ENCODE data around the gene SMDT1. TPM values are rescaled to one million over a fixed set of nuclear protein-coding genes. Genes with fewer than 3 reads are reported as not detected.
"Not testable (repeated sequence)": the region's sequence is repeated elsewhere in the genome, so short reads cannot be mapped to it uniquely, and the experiment has no call there.

Gene SMDT1
- total RNA-seq, 2 experiments from 2014 or later, result 60.4 to 72.1 TPM

DNA sequence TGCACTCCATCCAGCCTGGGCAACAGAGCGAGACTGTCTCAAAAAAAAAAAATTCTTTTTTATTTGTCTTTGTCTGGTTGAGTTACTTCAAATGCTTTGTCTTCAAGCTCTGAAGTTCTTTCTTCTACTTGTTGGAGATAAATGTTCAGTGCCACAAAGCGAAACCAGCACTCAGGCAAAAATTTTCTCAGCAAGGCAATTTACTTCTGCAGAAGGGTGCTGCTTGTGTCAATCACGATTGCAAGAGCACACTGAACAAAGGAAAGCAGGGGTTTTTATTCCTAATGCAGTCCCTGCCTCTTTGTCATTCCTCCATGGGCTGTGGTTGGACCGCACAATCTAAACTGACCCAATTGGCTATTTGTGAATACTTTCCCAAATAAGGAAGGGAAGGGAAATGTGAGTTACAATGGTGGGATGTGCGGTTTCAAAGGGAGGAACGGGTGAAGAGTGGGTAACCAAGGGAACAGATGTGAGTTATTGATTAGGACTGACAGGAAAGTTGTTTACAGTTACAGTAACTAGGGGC, 24.9 kb downstream of the SMDT1 start:
- H3K27ac Mint-ChIP-seq, H3K27me3 Mint-ChIP-seq, H3K4me3 Mint-ChIP-seq, H3K4me1 Mint-ChIP-seq, DNase-seq, ATAC-seq: not testable (repeated sequence)
- Mint-ChIP-seq H3K36me3 (peaks cover 32% of the 10 kb centered on the region), H3K9me3 (ENCODE audit: low read depth) (peaks cover 21% of the 10 kb centered on the region)
- CTCF ChIA-PET, result interaction anchor here (1.3 kb wide), 1 partner anchor 219 kb away, joined by 3 read pairs; no protein-coding TSS in a partner anchor

DNA sequence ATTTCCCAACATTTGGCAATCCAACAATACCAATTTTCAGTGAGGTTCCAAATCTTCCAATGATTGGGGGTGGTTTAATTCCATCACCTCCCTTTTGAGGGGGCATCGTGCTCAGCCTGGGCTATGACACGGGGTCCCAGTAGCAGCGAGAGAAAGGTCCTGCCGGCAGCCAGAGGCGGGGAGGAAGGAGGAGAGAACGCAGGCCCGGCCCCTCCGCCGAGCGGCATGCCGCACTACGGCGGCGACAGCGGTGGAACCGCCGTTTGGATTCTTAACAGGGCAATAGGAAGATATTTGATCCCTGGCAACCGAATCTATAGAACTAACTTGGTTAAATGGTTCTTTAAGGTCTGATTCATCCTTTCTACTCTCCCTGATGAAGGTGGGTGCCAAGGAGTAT, 29.3 kb downstream of the SMDT1 start:
- Mint-ChIP-seq H3K36me3 (peaks cover 12% of the 10 kb centered on the region), H3K9me3 (ENCODE audit: low read depth) (peaks cover 10% of the 10 kb centered on the region), H3K27ac (no peak overlapping the region), H3K27me3 (no peaks in the 10 kb centered on the region), H3K4me3 (no peak overlapping the region), H3K4me1 (no peaks in the 10 kb centered on the region)
- DNase-seq (no peak), ATAC-seq (no peak)
- CTCF ChIA-PET, result interaction anchor here (1.3 to 1.9 kb wide), 2 partner anchors 15 to 18 kb away, joined by 4 to 5 read pairs; partner anchors contain the start of gene NDUFA6

DNA sequence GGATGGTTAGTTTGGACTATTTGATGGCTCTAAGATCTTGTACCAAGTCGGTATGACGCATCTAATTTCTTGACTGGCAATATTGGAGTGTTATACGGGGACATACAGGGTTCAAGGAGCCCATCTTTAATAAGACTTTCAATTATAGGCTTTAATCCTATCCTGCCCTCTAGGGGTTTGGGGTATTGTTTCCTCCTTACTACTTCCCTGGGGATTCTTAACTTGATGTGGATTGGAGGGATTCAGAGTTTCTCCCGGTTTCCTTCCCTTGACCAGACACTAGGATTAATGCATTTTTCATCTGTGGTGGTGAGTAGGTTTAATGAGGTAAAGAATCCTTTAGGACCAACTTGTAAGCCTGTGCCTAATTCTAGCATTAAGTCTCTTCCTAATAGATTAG, 32.3 kb downstream of the SMDT1 start:
- Mint-ChIP-seq H3K4me3 (no peak overlapping the region), H3K9me3 (ENCODE audit: low read depth) (peaks cover 6% of the 10 kb centered on the region), H3K27me3 (no peaks in the 10 kb centered on the region), H3K36me3 (peaks cover 17% of the 10 kb centered on the region), H3K27ac (no peak overlapping the region), H3K4me1 (peaks cover 2% of the 10 kb centered on the region)
- CTCF ChIA-PET, result interaction anchor here (1.0 to 3.0 kb wide), 7 partner anchors 8 to 332 kb away, joined by 3 to 18 read pairs (median 4); partner anchors contain the start of genes CENPM and NDUFA6
- ATAC-seq, result no peak
- DNase-seq, result no peak

DNA sequence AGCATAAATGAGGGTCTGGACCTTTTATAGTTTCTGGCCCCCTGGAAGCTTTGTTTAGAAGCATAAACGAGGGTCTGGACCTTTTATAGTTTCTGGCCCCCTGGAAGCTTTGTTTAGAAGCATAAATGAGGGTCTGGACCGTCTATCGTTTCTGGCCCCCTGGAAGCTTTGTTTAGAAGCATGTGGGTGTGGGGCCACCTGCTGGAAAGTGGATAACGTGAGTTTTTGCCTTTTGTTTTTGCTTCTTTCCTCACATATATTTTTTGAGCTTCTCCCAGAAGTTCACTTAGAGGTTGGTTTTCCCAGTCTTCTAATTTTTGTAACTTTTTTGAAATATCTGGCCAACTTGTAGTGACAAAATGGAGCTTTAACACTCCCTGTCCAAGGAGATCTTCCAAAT, 33.3 kb downstream of the SMDT1 start:
- H3K27me3 Mint-ChIP-seq; H3K9me3 Mint-ChIP-seq (ENCODE audit: low read depth); H3K27ac Mint-ChIP-seq; H3K4me1 Mint-ChIP-seq; H3K4me3 Mint-ChIP-seq; DNase-seq; ATAC-seq: not testable (repeated sequence)
- peaks cover 17% of the 10 kb centered on the region for H3K36me3 Mint-ChIP-seq
- CTCF ChIA-PET, result interaction anchor here (0.9 to 3.0 kb wide), 12 partner anchors 9 to 331 kb away, joined by 3 to 18 read pairs (median 4); partner anchors contain the start of genes CENPM and NDUFA6

DNA sequence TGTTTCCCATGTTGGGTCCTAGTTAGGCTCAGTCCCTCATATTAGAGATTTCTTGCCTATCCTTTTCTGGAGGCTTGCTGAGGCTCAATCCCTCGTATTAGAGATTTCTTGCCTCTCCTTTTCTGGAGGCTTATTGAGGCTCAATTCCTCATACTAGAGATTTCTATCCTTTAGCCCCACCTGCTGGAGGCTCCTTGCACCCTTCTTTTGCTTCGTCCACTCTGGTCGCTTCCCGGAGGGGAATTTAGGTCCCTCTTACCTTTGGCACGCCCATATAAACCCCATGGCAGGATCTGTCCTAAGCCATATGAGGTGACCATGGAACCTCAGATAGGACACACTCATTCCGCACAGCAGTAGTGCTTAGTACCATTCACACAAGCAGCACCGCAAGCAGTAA, 35.2 kb downstream of the SMDT1 start:
- H3K9me3 Mint-ChIP-seq (ENCODE audit: low read depth), result peaks cover 6% of the 10 kb centered on the region
- ATAC-seq (no peak), DNase-seq (no peak)
- no peak overlapping the region for H3K27ac Mint-ChIP-seq
- H3K4me1 Mint-ChIP-seq, result peaks cover 9% of the 10 kb centered on the region
- CTCF ChIA-PET, result no interaction called here
- H3K4me3 Mint-ChIP-seq, result no peak overlapping the region
- peaks cover 17% of the 10 kb centered on the region for H3K36me3 Mint-ChIP-seq
- no peaks in the 10 kb centered on the region for H3K27me3 Mint-ChIP-seq

DNA sequence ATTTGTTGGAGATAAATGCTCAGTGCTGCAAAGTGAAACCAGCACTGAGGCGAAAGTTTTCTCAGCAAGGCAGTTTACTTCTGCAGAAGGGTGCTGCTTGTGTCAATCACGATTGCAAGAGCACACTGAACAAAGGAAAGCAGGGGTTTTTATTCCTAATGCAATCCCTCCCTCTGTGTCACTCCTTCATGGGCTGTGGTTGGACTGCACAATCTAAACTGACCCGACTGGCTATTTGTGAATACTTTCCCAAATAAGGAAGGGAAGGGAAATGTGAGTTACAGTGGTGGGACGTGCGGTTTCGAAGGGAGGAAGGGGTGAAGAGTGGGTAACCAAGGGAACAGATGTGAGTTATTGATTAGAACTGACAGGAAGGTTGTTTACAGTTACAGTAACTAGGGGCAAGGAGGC, 35.9 kb downstream of the SMDT1 start:
- CTCF ChIA-PET; DNase-seq; ATAC-seq; H3K27ac Mint-ChIP-seq; H3K27me3 Mint-ChIP-seq; H3K4me3 Mint-ChIP-seq; H3K9me3 Mint-ChIP-seq (ENCODE audit: low read depth): not testable (repeated sequence)
- H3K4me1 Mint-ChIP-seq, result peaks cover 16% of the 10 kb centered on the region
- peaks cover 17% of the 10 kb centered on the region for H3K36me3 Mint-ChIP-seq

DNA sequence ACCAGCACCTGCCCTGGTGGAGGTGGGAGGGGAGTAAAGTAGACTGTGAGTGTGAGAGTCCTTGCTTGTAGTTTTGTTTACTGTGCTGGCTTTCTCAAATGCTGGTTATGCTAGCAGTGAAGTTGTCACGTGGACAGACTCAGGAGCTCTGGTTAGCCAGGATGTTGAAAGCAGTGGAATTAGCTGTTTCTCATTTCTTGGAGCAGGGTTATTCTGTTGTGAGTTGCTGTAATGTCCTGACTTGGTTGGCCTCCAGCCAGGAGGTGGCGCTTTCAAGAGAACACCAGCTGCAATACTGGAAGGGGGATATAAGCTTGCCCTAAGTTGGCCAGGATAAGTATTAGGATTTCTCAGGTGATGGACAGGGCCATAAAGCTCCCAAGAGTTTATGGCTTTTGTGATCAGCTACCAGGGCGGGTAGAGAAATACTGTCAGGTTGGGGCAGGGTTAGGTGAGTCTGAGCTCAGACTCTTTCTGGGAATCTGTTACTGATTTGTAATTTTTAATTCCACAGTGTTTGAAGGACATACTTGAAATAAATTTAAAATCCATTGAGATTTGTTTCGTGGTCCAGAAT, 37.4 kb downstream of the SMDT1 start:
- no peak for DNase-seq
- peaks cover 26% of the 10 kb centered on the region for H3K4me1 Mint-ChIP-seq
- peaks cover 6% of the 10 kb centered on the region for H3K9me3 Mint-ChIP-seq (ENCODE audit: low read depth)
- no peak overlapping the region for H3K4me3 Mint-ChIP-seq
- H3K27me3 Mint-ChIP-seq, result no peaks in the 10 kb centered on the region
- CTCF ChIA-PET, result interaction anchor here (0.8 to 1.8 kb wide), 3 partner anchors 26 to 450 kb away, joined by 5 to 8 read pairs (median 8); partner anchors contain the start of gene NDUFA6
- no peak for ATAC-seq
- H3K36me3 Mint-ChIP-seq, result peaks cover 18% of the 10 kb centered on the region
- H3K27ac Mint-ChIP-seq, result no peak overlapping the region

DNA sequence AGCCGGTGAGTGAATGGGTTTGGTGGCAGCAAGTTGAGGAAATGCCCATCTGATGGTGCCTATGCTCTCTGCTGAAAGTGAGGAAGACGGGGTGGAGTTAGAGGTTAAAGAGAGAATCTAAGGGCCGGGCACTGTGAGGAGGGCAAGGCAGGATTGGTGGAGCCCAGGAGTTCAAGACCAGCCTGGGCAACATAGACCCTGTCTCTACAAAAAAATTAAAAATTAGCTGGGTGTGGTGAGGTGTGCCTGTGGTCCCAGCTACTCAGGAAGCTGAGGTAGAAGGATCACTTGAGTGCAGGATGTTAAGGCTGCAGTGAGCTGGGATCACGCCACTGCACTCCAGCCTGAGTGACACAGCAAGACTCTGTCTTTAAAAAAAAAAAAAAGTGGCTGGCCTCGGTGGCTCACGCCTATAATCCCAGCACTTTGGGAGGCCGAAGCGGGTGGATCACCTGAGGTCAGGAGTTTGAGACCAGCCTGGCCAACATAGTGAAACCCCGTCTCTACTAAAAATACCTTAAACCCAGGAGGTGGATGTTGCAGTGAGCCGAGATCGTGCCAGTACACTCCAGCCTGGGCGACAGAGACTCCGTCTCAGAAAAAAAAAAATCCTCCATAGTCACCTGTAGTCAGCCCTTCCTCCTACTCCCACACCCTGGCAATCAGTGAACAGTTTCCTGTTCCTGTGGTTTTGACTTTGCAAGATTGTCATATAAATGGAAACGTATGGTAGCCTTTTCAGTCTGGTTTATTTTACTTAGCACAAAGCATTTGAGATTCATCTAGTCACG, 40.9 kb downstream of the SMDT1 start:
- Mint-ChIP-seq H3K4me3 (peak overlapping the region; percentile 69), H3K4me1 (peaks cover 28% of the 10 kb centered on the region), H3K27ac (peak overlapping the region; percentile 89)
- H3K9me3 Mint-ChIP-seq (ENCODE audit: low read depth); H3K36me3 Mint-ChIP-seq; H3K27me3 Mint-ChIP-seq: not testable (repeated sequence)
- CTCF ChIA-PET, result interaction anchor here (1.2 to 2.5 kb wide), 2 partner anchors 9 to 324 kb away, joined by 3 to 9 read pairs; no protein-coding TSS in a partner anchor
- peak; percentile 55 for DNase-seq
- ATAC-seq, result peak; percentile 79

DNA sequence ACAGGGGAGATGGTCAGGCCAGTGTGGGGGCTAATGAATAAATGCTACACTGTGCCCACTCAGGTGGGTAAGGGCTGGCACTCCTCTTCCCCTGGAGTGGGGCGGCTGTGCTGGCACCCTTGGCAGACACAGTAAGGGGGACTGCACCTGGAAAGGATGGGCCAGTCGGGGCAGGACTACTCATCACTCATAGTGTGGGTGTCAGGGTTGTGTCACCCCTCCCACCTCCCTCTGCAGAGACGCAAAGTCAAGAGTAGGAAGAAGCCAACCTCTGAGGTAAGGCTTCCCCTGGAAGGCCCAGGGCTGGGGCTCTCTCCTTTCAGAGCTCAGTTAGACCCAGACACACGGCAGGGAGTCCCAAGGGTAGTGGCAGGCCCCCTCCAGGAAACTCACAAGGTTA, 44.0 kb downstream of the SMDT1 start:
- H3K4me3 Mint-ChIP-seq; DNase-seq; H3K9me3 Mint-ChIP-seq (ENCODE audit: low read depth); H3K27me3 Mint-ChIP-seq; H3K27ac Mint-ChIP-seq; H3K36me3 Mint-ChIP-seq; CTCF ChIA-PET; ATAC-seq: not testable (repeated sequence)
- H3K4me1 Mint-ChIP-seq, result peaks cover 26% of the 10 kb centered on the region

DNA sequence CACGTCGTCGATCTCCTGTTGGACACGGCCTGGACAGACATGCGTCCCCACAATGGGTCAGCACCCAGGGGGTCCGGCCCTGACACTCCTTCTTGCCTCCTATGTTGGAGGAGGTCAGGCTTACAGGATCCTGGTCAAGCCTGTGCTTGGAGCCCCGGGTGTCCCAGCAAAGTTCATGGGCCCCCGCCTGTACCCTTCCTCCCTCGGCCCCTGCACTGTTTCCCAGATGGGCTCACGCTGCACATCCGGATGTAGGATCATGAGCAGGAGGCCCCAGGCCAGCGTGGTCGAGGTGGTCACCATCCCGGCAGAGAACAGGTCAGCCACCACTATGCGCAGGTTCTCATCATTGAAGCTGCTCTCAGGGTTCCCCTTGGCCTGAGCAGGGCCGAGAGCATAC, 48.1 kb downstream of the SMDT1 start:
- ATAC-seq, result no peak
- no peak overlapping the region for H3K27ac Mint-ChIP-seq
- no peak overlapping the region for H3K4me3 Mint-ChIP-seq
- no peaks in the 10 kb centered on the region for H3K27me3 Mint-ChIP-seq
- CTCF ChIA-PET, result interaction anchor here (0.6 kb wide), 1 partner anchor 602 kb away, joined by 4 read pairs; no protein-coding TSS in a partner anchor
- H3K36me3 Mint-ChIP-seq, result no peaks in the 10 kb centered on the region
- no peaks in the 10 kb centered on the region for H3K9me3 Mint-ChIP-seq (ENCODE audit: low read depth)
- no peak for DNase-seq
- H3K4me1 Mint-ChIP-seq, result no peaks in the 10 kb centered on the region

DNA sequence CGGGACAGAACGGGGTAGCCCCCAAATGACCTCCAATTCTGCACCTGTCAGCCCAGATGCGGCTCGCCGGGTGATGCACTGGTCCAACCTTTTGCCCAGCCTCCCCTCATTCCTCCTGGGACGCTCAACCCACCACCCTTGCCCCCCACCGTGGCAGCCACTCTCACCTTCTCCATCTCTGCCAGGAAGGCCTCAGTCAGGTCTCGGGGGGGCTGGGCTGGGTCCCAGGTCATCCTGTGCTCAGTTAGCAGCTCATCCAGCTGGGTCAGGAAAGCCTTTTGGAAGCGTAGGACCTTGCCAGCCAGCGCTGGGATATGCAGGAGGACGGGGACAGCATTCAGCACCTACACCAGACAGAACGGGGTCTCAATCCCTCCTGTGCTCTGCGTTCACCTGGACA, 48.5 kb downstream of the SMDT1 start:
- H3K27ac Mint-ChIP-seq; H3K4me1 Mint-ChIP-seq; DNase-seq; CTCF ChIA-PET; H3K9me3 Mint-ChIP-seq (ENCODE audit: low read depth); ATAC-seq; H3K36me3 Mint-ChIP-seq; H3K4me3 Mint-ChIP-seq; H3K27me3 Mint-ChIP-seq: not testable (repeated sequence)

DNA sequence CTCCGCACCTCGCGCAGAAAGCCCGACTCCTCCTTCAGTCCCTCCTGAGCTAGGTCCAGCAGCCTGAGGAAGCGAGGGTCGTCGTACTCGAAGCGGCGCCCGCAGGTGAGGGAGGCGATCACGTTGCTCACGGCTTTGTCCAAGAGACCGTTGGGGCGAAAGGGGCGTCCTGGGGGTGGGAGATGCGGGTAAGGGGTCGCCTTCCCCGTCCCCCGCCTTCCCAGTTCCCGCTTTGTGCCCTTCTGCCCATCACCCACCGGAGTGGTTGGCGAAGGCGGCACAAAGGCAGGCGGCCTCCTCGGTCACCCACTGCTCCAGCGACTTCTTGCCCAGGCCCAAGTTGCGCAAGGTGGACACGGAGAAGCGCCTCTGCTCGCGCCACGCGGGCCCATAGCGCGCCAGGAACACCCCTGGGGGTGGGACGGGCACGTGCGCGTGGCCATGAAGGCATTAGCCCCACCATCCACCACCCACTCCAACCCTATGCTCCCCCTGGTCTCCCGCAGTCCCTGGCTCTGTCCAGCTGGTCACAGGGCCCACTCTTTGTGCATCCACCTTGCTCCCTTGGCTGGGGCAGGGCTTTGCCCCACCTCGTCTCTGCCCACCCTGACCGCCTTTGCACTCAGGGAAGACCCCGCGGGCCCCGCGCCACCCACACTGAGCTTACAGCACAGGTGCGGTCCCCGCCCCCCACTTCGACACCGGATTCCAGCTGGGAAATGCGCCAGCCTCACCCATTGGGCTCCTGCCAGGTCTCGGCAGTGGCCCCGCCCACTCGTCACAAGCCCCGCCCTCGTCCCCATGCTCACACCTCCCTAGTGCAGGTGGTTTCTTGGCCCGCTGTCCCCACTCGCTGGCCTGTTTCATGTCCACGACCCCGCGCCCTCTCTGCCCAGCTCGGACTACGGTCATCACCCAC, 49.5 kb downstream of the SMDT1 start:
- H3K27ac Mint-ChIP-seq; DNase-seq; H3K4me1 Mint-ChIP-seq; H3K9me3 Mint-ChIP-seq (ENCODE audit: low read depth); H3K36me3 Mint-ChIP-seq; H3K27me3 Mint-ChIP-seq; CTCF ChIA-PET; H3K4me3 Mint-ChIP-seq; ATAC-seq: not testable (repeated sequence)

DNA sequence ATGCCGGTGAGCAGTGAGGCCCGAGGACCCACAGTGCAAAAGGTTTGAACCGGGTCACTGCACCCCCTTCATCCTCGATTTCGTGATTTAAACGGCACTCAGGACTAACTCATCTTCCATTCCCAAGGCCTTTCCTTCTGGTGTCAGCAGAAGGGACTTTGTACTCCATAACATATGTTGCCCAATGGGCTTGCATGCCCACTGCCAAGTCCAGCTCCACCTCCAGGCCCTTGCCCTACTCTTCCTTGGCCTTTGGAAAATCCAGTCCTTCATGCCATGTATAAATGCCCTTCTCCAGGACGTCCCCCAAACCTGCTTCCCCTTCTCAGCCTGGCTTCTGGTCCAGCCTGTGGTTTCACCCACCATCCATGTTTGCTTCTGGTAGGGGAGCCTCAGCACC, 50.7 kb downstream of the SMDT1 start:
- CTCF ChIA-PET; DNase-seq; ATAC-seq; H3K27me3 Mint-ChIP-seq; H3K9me3 Mint-ChIP-seq (ENCODE audit: low read depth); H3K4me1 Mint-ChIP-seq; H3K4me3 Mint-ChIP-seq; H3K27ac Mint-ChIP-seq; H3K36me3 Mint-ChIP-seq: not testable (repeated sequence)
